Body of pancreas (tissue), 4 donors: ENCODE data around the gene ETFA.

Experiments
- CTCF ChIP-seq, 7 experiments: fragments of 450-650 bp in 4 of 7; fragments of 200-600 bp in 3 of 7; sonication (generic) in 3 of 7; IDR thresholded peaks; one replicate each; pipeline ENCODE4 v1.5.1; 2016 to 2019; ENCODE audit warnings: antibody characterized with exemption in 7 of 7
- POLR2A ChIP-seq, 3 donors: fragments of 450-650 bp; IDR thresholded peaks; one replicate each; pipeline ENCODE4 v1.6.1; 2016; ENCODE audit warnings: antibody characterized with exemption in 3 of 3, mild to moderate bottlenecking in 2 of 3

GRCh38 chr15:76259392-76259791 is 51.9 kb downstream of the ETFA start:
- TF ChIP-seq CTCF (IDR thresholded peaks at IDR 0.05), result no peak
- no peak for TF ChIP-seq POLR2A (IDR thresholded peaks at IDR 0.05)
